PC-9 (cell line): ENCODE results near the gene EDEM1. TPM values are rescaled to one million over a fixed set of nuclear protein-coding genes. Genes with fewer than 3 reads are reported as not detected.
A peak's percentile ranks its signal among the peaks of the same experiment; 100 is the strongest.

ENCODE experiments used
- BruUV-seq: library from RNA; stranded (reverse); fragments of 400-500 nt; replicated peaks from 2 replicates; lab custom pipeline; 2021; lab: Mats Ljungman, UMichigan
- CTCF ChIA-PET: fragments of 300-600 bp; sonication (Branson Sonifier 250); formaldehyde crosslinking; loops from one replicate; lab custom pipeline; 2022; ENCODE audit warnings: antibody characterized with exemption; lab: Charles Lee
- POLR2A ChIA-PET: fragments of 300-600 bp; sonication (Branson Sonifier 250); formaldehyde crosslinking; loops from one replicate; lab custom pipeline; 2022; ENCODE audit warnings: antibody characterized with exemption; ENCODE audit not compliant: unreplicated experiment; lab: Charles Lee
- DNase-seq, 2 experiments: peaks; one replicate each; pipeline versions ENCODE4 v3.0.0 to v3.0.0-alpha.2; 2015 to 2022; ENCODE audit warnings: mixed read lengths in 1 of 2
- H2AFZ ChIP-seq: fragments of 200-600 bp; sonication (generic); 2 replicates; pipeline ENCODE4 v1.8.1; 2017; ENCODE audit warnings: antibody characterized with exemption
- H3F3A ChIP-seq: fragments of 200-600 bp; sonication (generic); 2 replicates; pipeline ENCODE4 v1.8.1; 2017; ENCODE audit warnings: antibody characterized with exemption, mild to moderate bottlenecking, low read depth; ENCODE audit not compliant: insufficient read depth
- H3K27ac ChIP-seq: fragments of 200-600 bp; sonication (generic); 2 replicates; pipeline ENCODE4 v1.6.1; 2016; ENCODE audit warnings: mixed run types
- H3K27me3 ChIP-seq: fragments of 200-600 bp; sonication (generic); 2 replicates; pipeline ENCODE4 v1.6.1; 2016; ENCODE audit warnings: low read depth, mixed run types; ENCODE audit not compliant: insufficient read depth
- H3K36me3 ChIP-seq: fragments of 200-600 bp; sonication (generic); 2 replicates; pipeline ENCODE4 v1.6.1; 2016; ENCODE audit warnings: low read depth, mixed run types
- H3K4me1 ChIP-seq: fragments of 200-600 bp; sonication (generic); replicated peaks from 2 replicates; pipeline ENCODE4 v1.6.1; 2016; ENCODE audit warnings: mixed run types; ENCODE audit not compliant: insufficient read depth
- H3K4me2 ChIP-seq: fragments of 200-600 bp; sonication (generic); 2 replicates; pipeline ENCODE4 v1.6.1; 2017; ENCODE audit warnings: mixed run types
- H3K4me3 ChIP-seq: fragments of 200-600 bp; sonication (generic); 2 replicates; pipeline ENCODE4 v1.6.1; 2016; ENCODE audit warnings: mixed run types
- H3K79me2 ChIP-seq: fragments of 200-600 bp; sonication (generic); 2 replicates; pipeline ENCODE4 v1.6.1; 2017; ENCODE audit warnings: low read depth, mixed run types
- H3K9me2 ChIP-seq: fragments of 200-600 bp; sonication (generic); 2 replicates; pipeline ENCODE4 v1.8.1; 2017; ENCODE audit warnings: mild to moderate bottlenecking; ENCODE audit not compliant: insufficient read depth
- H3K9me3 ChIP-seq: fragments of 200-600 bp; sonication (generic); 2 replicates; pipeline ENCODE4 v1.8.1; 2016; ENCODE audit warnings: low read depth; ENCODE audit not compliant: insufficient read depth
- H4K20me1 ChIP-seq: fragments of 200-600 bp; sonication (generic); 2 replicates; pipeline ENCODE4 v1.8.1; 2017; ENCODE audit not compliant: insufficient read depth
- EZH2 ChIP-seq: fragments of 200-600 bp; sonication (generic); IDR thresholded peaks from 2 replicates; pipeline ENCODE4 v1.8.0; 2017; ENCODE audit warnings: antibody characterized with exemption, low read depth
- intact Hi-C: fragments of 100-400 bp; cut with micrococcal nuclease; formaldehyde crosslinking; loops from one replicate; pipeline ENCODE4 v1.10.0; 2022; ENCODE audit not compliant: unreplicated experiment
- total RNA-seq: library from RNA; stranded (reverse); gene quantifications from 2 replicates; pipeline ENCODE4 v1.2.3, GENCODE V29; 2021
- TF ChIP-seq, protein P1 (sequence below): fragments of 200-600 bp; sonication (generic); conservative IDR thresholded peaks from 2 replicates; pipeline ENCODE4 v1.6.1; 2017; ENCODE audit warnings: mixed run types, antibody characterized with exemption, mild to moderate bottlenecking, moderate library complexity

Gene EDEM1
- total RNA-seq, 1 experiment from 2014 or later: 55.9 TPM

DNA sequence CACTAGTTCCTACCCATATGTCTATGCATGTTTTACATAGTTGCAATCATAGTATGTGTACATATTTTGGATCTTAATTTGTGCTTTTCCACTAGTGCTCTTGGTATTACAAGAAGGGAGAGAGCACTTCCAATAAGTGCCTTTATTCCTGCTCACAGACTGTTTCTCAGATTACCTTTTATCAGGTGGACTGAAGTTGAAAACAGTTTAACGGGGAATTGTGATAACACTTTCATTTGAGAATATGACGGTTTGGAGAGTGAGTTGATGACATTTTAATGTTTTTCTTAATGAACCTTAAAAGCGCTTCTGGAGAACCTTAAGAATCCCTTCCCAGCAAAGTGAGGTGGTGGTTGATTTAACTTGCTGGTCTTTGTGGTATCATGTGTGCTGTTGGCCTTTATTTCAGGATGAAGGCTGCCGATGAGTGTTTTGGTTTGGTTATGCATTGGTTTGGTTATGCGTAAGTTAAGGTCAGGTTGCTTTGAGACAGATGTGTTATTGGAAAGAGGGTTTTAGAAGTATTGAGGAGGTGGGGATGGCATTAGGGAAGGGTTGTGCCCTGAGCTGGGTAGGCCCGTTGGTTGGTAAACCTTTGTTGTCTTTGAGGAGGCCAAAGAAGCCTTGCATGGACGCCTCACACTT, 2.8 kb downstream of the EDEM1 start:
- peaks cover 50% of the 10 kb centered on the region for H3K4me1 ChIP-seq
- no peak for TF ChIP-seq EZH2
- TF ChIP-seq, protein P1, sequence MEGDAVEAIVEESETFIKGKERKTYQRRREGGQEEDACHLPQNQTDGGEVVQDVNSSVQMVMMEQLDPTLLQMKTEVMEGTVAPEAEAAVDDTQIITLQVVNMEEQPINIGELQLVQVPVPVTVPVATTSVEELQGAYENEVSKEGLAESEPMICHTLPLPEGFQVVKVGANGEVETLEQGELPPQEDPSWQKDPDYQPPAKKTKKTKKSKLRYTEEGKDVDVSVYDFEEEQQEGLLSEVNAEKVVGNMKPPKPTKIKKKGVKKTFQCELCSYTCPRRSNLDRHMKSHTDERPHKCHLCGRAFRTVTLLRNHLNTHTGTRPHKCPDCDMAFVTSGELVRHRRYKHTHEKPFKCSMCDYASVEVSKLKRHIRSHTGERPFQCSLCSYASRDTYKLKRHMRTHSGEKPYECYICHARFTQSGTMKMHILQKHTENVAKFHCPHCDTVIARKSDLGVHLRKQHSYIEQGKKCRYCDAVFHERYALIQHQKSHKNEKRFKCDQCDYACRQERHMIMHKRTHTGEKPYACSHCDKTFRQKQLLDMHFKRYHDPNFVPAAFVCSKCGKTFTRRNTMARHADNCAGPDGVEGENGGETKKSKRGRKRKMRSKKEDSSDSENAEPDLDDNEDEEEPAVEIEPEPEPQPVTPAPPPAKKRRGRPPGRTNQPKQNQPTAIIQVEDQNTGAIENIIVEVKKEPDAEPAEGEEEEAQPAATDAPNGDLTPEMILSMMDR: no peak
- TSS peak; percentile 4 for BruUV-seq

DNA sequence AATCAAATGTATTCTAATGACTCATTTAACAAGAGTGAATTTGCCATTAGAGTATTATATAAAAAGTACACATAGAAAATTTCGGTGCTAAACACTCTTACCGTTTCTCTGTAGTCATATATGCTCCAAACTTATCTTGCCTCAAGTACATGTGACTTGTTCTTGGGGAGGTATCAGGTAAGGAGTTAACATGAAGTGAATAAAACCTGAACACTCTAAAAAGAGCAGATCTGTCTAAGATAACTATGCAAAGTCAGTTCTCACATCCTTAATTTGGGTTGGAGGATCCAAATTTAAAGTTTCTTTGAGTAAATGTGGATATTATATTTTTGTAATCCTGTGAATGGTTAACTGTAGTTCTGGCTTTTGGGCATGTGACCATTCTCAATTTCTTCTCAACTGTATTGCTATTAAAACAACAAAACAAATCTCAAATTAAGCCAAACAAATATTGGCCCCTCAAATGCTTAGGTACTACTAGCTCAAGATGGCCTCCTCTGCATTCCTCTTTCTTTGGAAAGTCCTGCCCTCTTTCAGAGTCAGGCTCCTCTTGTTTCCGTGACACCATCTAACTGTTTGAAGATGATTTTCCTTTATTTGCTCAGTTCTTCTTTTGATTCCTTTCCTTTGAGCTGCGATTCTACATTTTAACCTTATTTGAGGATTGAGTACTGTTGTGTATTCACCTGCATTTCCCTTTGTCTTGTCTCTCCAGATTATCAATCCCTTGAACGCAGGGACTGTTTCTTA, 4.2 kb downstream of the EDEM1 start:
- H3K9me2 ChIP-seq: no peaks in the 10 kb centered on the region
- peak overlapping the region; percentile 100 for H3K27ac ChIP-seq
- no peaks in the 10 kb centered on the region for H3K36me3 ChIP-seq
- H4K20me1 ChIP-seq: no peaks in the 10 kb centered on the region
- no TSS peak for BruUV-seq
- H2AFZ ChIP-seq: no peak overlapping the region
- H3K4me2 ChIP-seq: peak overlapping the region; percentile 88
- H3K27me3 ChIP-seq: no peaks in the 10 kb centered on the region
- peaks cover 35% of the 10 kb centered on the region for H3F3A ChIP-seq
- no peak overlapping the region for H3K4me3 ChIP-seq
- H3K79me2 ChIP-seq: peaks cover 79% of the 10 kb centered on the region
- no peaks in the 10 kb centered on the region for H3K9me3 ChIP-seq
- peaks cover 65% of the 10 kb centered on the region for H3K4me1 ChIP-seq
- TF ChIP-seq, protein P1: no peak
- no peak for TF ChIP-seq EZH2
- intact Hi-C loops: no loop called here
- CTCF ChIA-PET: no interaction called here
- POLR2A ChIA-PET: no interaction called here
- DNase-seq: no peak

More for the DNA sequence above, 2.8 kb downstream of the EDEM1 start:
- ChIA-PET POLR2A (interaction anchor here (0.7 kb wide), 1 partner anchor 1185 kb away, joined by 4 read pairs; no protein-coding TSS in a partner anchor), CTCF (no interaction called here)
- H3K27ac ChIP-seq: peak overlapping the region; percentile 61
- H3K79me2 ChIP-seq: peaks cover 71% of the 10 kb centered on the region
- no peak overlapping the region for H2AFZ ChIP-seq
- intact Hi-C loops: no loop called here
- H3K4me3 ChIP-seq: peak overlapping the region; percentile 78
- no peaks in the 10 kb centered on the region for H3K27me3 ChIP-seq
- no peaks in the 10 kb centered on the region for H4K20me1 ChIP-seq
- H3K36me3 ChIP-seq: no peaks in the 10 kb centered on the region
- H3K4me2 ChIP-seq: peak overlapping the region; percentile 88
- H3F3A ChIP-seq: peaks cover 24% of the 10 kb centered on the region
- no peak for DNase-seq
- no peaks in the 10 kb centered on the region for H3K9me3 ChIP-seq
- H3K9me2 ChIP-seq: no peaks in the 10 kb centered on the region

DNA sequence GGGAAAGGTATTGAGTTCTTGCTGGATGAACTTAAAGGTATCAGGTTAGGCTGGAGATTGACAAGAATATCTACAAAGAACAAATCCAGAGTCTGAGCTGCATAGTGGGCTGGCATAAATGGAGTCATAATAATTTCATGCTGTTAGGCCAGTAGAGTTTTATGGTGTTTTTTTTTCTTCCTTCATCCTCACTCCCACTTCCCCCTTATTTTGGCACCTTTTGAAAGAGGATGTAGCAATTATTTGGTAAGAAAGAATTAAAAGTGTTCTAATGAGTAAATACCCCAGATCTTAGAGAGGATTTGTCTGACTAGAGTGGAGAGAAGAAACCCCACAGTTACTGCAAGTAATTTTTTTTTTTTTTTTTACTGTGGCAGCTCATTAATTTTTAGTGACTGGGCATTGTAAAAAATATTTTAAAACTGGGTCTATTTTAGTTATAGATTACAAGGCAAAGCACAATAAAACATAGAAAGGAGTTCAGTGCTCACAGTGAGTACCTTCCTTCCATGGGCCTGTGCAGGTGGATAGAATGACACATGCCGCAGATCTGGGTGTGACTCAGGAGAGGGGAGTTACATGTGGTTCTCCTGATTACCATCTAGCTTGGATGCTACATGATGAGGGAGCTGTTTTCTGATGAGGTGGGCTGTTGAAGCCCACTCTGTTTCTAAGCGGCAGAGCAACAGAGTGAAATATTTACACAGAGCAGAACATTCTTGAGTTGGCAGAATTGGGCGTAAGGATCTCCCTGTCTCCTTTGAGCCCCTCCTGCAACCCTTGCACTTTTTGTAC, 5.3 kb downstream of the EDEM1 start:
- no peak overlapping the region for H3K4me3 ChIP-seq
- peak overlapping the region; percentile 88 for H3K4me2 ChIP-seq
- intact Hi-C loops: no loop called here
- H3K79me2 ChIP-seq: peaks cover 85% of the 10 kb centered on the region
- H2AFZ ChIP-seq: no peak overlapping the region
- POLR2A ChIA-PET: no interaction called here
- no peaks in the 10 kb centered on the region for H3K27me3 ChIP-seq
- CTCF ChIA-PET: no interaction called here
- no peaks in the 10 kb centered on the region for H3K36me3 ChIP-seq
- H3F3A ChIP-seq: peaks cover 45% of the 10 kb centered on the region
- peaks cover 75% of the 10 kb centered on the region for H3K4me1 ChIP-seq
- H3K9me3 ChIP-seq: no peaks in the 10 kb centered on the region
- no peaks in the 10 kb centered on the region for H3K9me2 ChIP-seq
- H4K20me1 ChIP-seq: no peaks in the 10 kb centered on the region
- H3K27ac ChIP-seq: peak overlapping the region; percentile 100
- no peak for DNase-seq
- TF ChIP-seq, protein P1: no peak
- no peak for TF ChIP-seq EZH2
- no TSS peak for BruUV-seq
